K562 (cell line): Measurements from ENCODE around the gene CSNK1G3. TPM values are rescaled to one million over a fixed set of nuclear protein-coding genes. Genes with fewer than 3 reads are reported as not detected.

Experiments
- ATAC-seq: fragments of 200-7000 bp; cut with Tn5 transposase; 3 replicates; pipeline ENCODE4 v1.9.1; 2020; ENCODE audit warnings: moderate library complexity
- BruUV-seq: library from RNA; stranded (reverse); fragments of 400-500 nt; replicated peaks from 2 replicates; lab custom pipeline; 2021; lab: Mats Ljungman, UMichigan
- CTCF ChIA-PET: fragments of 300-600 bp; formaldehyde crosslinking; extraction: SDS; loops from one replicate; lab custom pipeline; 2021; ENCODE audit warnings: low intra/inter-chr PET ratio; lab: Yijun Ruan, JAX
- POLR2A ChIA-PET: fragments of 300-600, 350-650 bp; sonication (Branson Sonifier 250); formaldehyde crosslinking; extraction: SDS; loops from one replicate; lab custom pipeline; 2021; ENCODE audit warnings: antibody characterized with exemption, inconsistent platforms; lab: Yijun Ruan, JAX
- DNase-seq, 4 experiments: peaks; one replicate each; pipeline versions ENCODE4 v3.0.0 to v3.0.0-alpha.2; 2011 to 2018; ENCODE audit warnings: low spot score in 3 of 4, mixed read lengths in 3 of 4; ENCODE audit errors: extremely low read depth in 1 of 4
- FAIRE-seq: peaks from 2 replicates; lab custom pipeline; 2011; peaks lifted over from hg19 to GRCh38; lab: Jason Lieb, UNC
- H2AFZ ChIP-seq: 2 replicates; pipeline ENCODE4 v1.6.0; 2011; ENCODE audit warnings: low read depth, low read length, control low read depth, inconsistent platforms
- H3K27ac ChIP-seq: fragments of 200-600 bp; 3 replicates; pipeline ENCODE4 v1.8.0; 2011; ENCODE audit warnings: low read depth, mild to moderate bottlenecking, control low read depth, inconsistent platforms, low read length, moderate library complexity, mixed read lengths; ENCODE audit errors: extremely low read depth
- H3K27me3 ChIP-seq, 2 experiments: fragments of 300-600 bp in 1 of 2; 2 replicates in 1 of 2; 3 replicates in 1 of 2; pipeline versions ENCODE4 v1.6.0 to v1.8.0; 2011; ENCODE audit warnings: inconsistent platforms in 2 of 2, low read length in 2 of 2, mild to moderate bottlenecking in 1 of 2, mixed read lengths in 1 of 2, moderate library complexity in 1 of 2; ENCODE audit not compliant: control insufficient read depth in 2 of 2, insufficient read depth in 2 of 2
- H3K36me3 ChIP-seq: fragments of 300-600 bp; 3 replicates; pipeline ENCODE4 v1.8.0; 2011; ENCODE audit warnings: mild to moderate bottlenecking, low read length, inconsistent platforms; ENCODE audit not compliant: control insufficient read depth, insufficient read depth
- H3K4me1 ChIP-seq, 2 experiments: fragments of 200-600 bp in 1 of 2; replicated peaks in 1 of 2; 2 replicates in 1 of 2; 3 replicates in 1 of 2; pipeline versions ENCODE4 v1.5.1 to v1.8.0; 2011; ENCODE audit warnings: inconsistent platforms in 2 of 2, low read length in 2 of 2, mild to moderate bottlenecking in 1 of 2, mixed read lengths in 1 of 2, moderate library complexity in 1 of 2; ENCODE audit not compliant: control insufficient read depth in 2 of 2, insufficient read depth in 2 of 2
- H3K4me2 ChIP-seq: 2 replicates; pipeline ENCODE4 v1.6.1; 2011; ENCODE audit warnings: low read length, control low read depth, inconsistent platforms, mixed read lengths; ENCODE audit not compliant: insufficient read depth
- H3K4me3 ChIP-seq: fragments of 200-600 bp; sonication (generic), shearing (Covaris generic); 2 replicates; pipeline ENCODE4 v1.5.1; 2016; ENCODE audit warnings: control low read depth, inconsistent platforms
- H3K79me2 ChIP-seq: fragments of 200-600 bp; 3 replicates; pipeline ENCODE4 v1.8.0; 2011; ENCODE audit warnings: low read length, inconsistent platforms; ENCODE audit not compliant: control insufficient read depth, insufficient read depth
- H3K9ac ChIP-seq, 2 experiments: 2 replicates each; pipeline versions ENCODE4 v1.6.0 to v1.6.1; 2011; ENCODE audit warnings: low read depth in 2 of 2, low read length in 2 of 2, control low read depth in 1 of 2, inconsistent platforms in 1 of 2, mild to moderate bottlenecking in 1 of 2, mixed read lengths in 1 of 2; ENCODE audit not compliant: insufficient read depth in 1 of 2
- H3K9me1 ChIP-seq: one replicate; pipeline ENCODE4 v1.6.0; 2011; ENCODE audit warnings: inconsistent platforms, mild to moderate bottlenecking, low read length, moderate library complexity; ENCODE audit not compliant: control insufficient read depth, insufficient read depth
- H3K9me3 ChIP-seq: replicated peaks from 2 replicates; pipeline ENCODE4 v1.5.1; 2011; ENCODE audit warnings: low read depth, low read length, inconsistent platforms; ENCODE audit not compliant: control insufficient read depth, insufficient read depth
- H4K20me1 ChIP-seq: replicated peaks from 2 replicates; pipeline ENCODE4 v1.6.1; 2011; ENCODE audit warnings: low read length, inconsistent platforms, mixed read lengths; ENCODE audit not compliant: control insufficient read depth, insufficient read depth
- CCAR2 ChIP-seq: fragments of 200-400 bp; formaldehyde crosslinking; IDR thresholded peaks from 2 replicates; pipeline ENCODE4 v1.6.1; 2017; ENCODE audit warnings: mild to moderate bottlenecking, low read depth, low read length
- CHD4 ChIP-seq: fragments of 200-600 bp; sonication (generic); IDR thresholded peaks from 3 replicates; pipeline ENCODE4 v1.6.1; 2012; ENCODE audit warnings: low read depth, mild to moderate bottlenecking, mixed read lengths, low read length, inconsistent platforms; ENCODE audit not compliant: insufficient read depth, insufficient replicate concordance, poor library complexity, severe bottlenecking
- DPF2 ChIP-seq: fragments of 450-650 bp; IDR thresholded peaks from 2 replicates; pipeline ENCODE4 v1.6.1; 2016
- EGR1 ChIP-seq: fragments of 450-650 bp; conservative IDR thresholded peaks from 2 replicates; pipeline ENCODE4 v1.6.1; 2017; ENCODE audit warnings: mild to moderate bottlenecking
- ILK ChIP-seq: fragments of 450-650 bp; IDR thresholded peaks from 2 replicates; pipeline ENCODE4 v1.6.1; 2016; ENCODE audit warnings: missing genetic modification characterization, low read depth, mild to moderate bottlenecking, missing compliant biosample characterization, moderate library complexity, borderline replicate concordance
- PHB2 ChIP-seq: fragments of 450-650 bp; IDR thresholded peaks from 2 replicates; pipeline ENCODE4 v1.6.1; 2017; ENCODE audit warnings: low read depth
- PML ChIP-seq: IDR thresholded peaks from 2 replicates; pipeline ENCODE4 v1.6.1; 2012; ENCODE audit warnings: low read length, inconsistent platforms
- PRDM10 ChIP-seq: fragments of 450-650 bp; IDR thresholded peaks from 2 replicates; pipeline ENCODE4 v1.6.1; 2018; ENCODE audit not compliant: partially characterized antibody
- PREB ChIP-seq: sonication (generic); formaldehyde crosslinking; IDR thresholded peaks from 2 replicates; pipeline ENCODE4 v1.8.1; 2023; ENCODE audit warnings: mild to moderate bottlenecking, missing genetic modification reagents
- RBFOX2 ChIP-seq: fragments of 200-400 bp; formaldehyde crosslinking; IDR thresholded peaks from 2 replicates; pipeline ENCODE4 v1.6.1; 2017; ENCODE audit warnings: low read depth, mild to moderate bottlenecking, low read length, moderate library complexity
- SRSF7 ChIP-seq: fragments of 200-400 bp; formaldehyde crosslinking; optimal IDR thresholded peaks from 2 replicates; pipeline ENCODE3; 2017; ENCODE audit warnings: mild to moderate bottlenecking, low read depth, low read length
- SUPT5H ChIP-seq: fragments of 450-650 bp; IDR thresholded peaks from 2 replicates; pipeline ENCODE4 v1.6.1; 2016
- TFAP4 ChIP-seq: sonication (generic); formaldehyde crosslinking; IDR thresholded peaks from 2 replicates; pipeline ENCODE4 v1.8.0; 2022; ENCODE audit warnings: missing genetic modification reagents, mild to moderate bottlenecking, moderate library complexity, borderline replicate concordance
- TGIF2 ChIP-seq: sonication (generic); formaldehyde crosslinking; IDR thresholded peaks from 2 replicates; pipeline ENCODE4 v1.8.1; 2022; ENCODE audit warnings: mild to moderate bottlenecking, missing genetic modification reagents, moderate library complexity
- ZNF124 ChIP-seq: sonication (generic); formaldehyde crosslinking; IDR thresholded peaks from 2 replicates; pipeline ENCODE4 v1.8.1; 2022; ENCODE audit warnings: missing genetic modification reagents
- WGBS: fragments of 100-300 bp; shearing (Covaris generic); methylation state at CpG from one replicate; pipeline ENCODE4 v1.1.6; 2016; ENCODE audit warnings: low coverage, mixed read lengths; ENCODE audit not compliant: insufficient coverage; ENCODE audit errors: missing lambda C conversion rate; 5-methylcytosine and 5-hydroxymethylcytosine counted together
- in situ Hi-C: fragments of 300-500 bp; cut with MboI; formaldehyde crosslinking; loops from 4 replicates; pipeline ENCODE4 v1.15.0; 2018; ENCODE audit warnings: inconsistent platforms, mixed read lengths
- intact Hi-C: fragments of 100-400 bp; cut with micrococcal nuclease; formaldehyde crosslinking; loops from 2 replicates; pipeline ENCODE4 v1.14.2; 2022
- polyA plus RNA-seq, 8 experiments: library from polyadenylated mRNA; depleted of rRNA in 4 of 8; stranded (reverse) in 5 of 8; unstranded in 3 of 8; fragments of >200 nt; fragmentation: Nextera tagmentation in 2 of 8; fragmentation: Illumina TruSeq in 1 of 8; extraction: Ambion mirVana in 2 of 8; extraction: Trizol in 1 of 8; gene quantifications; 2 replicates each; pipeline versions ENCODE4 v1.2.1 to v1.2.3, GENCODE V29; 2011 to 2014; ENCODE audit warnings: inconsistent platforms in 1 of 8, missing spikeins in 1 of 8
- total RNA-seq, 7 experiments: library from RNA; depleted of rRNA in 6 of 7; stranded (reverse); fragments of >200 nt in 6 of 7; fragmentation: Illumina TruSeq in 2 of 7; extraction: Trizol in 2 of 7; gene quantifications; 2 replicates each; pipeline versions ENCODE4 v1.2.1 to v1.2.3, GENCODE V29; 2011 to 2021; ENCODE audit warnings: low replicate concordance in 1 of 7

Gene CSNK1G3
- total and polyA plus RNA-seq, 9 of the 15 experiments (the other 6 are each of a cell fraction or from before 2014, with no cell fraction given) = 8.3 to 27.6 (median 16.5) TPM

- TF ChIP-seq TGIF2 (CRISPR knock-in tag) = no peak
Observed at GRCh38 chr5:123485275-123485674, 26.7 kb upstream of the CSNK1G3 start (continued).

- in situ Hi-C loops (no loop called here), intact Hi-C loops (no loop called here)
- Histone ChIP-seq H3K36me3 (no peaks in the 10 kb centered on the region), H3K4me1 (no peaks in the 10 kb centered on the region), H3K9me1 (no peaks in the 10 kb centered on the region), H3K9ac (no peak overlapping the region), H2AFZ (peak overlapping the region; percentile 28; the same call in 1 of the 2 replicates), H3K4me2 (no peak overlapping the region), H3K27ac (no peak overlapping the region), H3K4me3 (no peak overlapping the region), H3K9me3 (no peaks in the 10 kb centered on the region), H4K20me1 (no peaks in the 10 kb centered on the region), H3K27me3 (peaks cover 0 to 3% of the 10 kb centered on the region in 2 experiments; a peak in 2 of 5 replicates), H3K79me2 (no peaks in the 10 kb centered on the region)
- TF ChIP-seq ZNF124 (CRISPR knock-in tag) (no peak), CCAR2 (no peak), DPF2 (no peak), PML (no peak), SRSF7 (no peak), PREB (CRISPR knock-in tag) (no peak), TFAP4 (CRISPR knock-in tag) (no peak), CHD4 (no peak), PRDM10 (no peak), ILK (tag) (no peak), EGR1 (no peak; the same call in 1 of the 2 replicates), SUPT5H (no peak), PHB2 (no peak), RBFOX2 (no peak)
- 3% methylated on average over 7 of the region's 7 CpGs for WGBS
- CTCF ChIA-PET = no interaction called here
- BruUV-seq = no TSS peak
- FAIRE-seq (no peak), DNase-seq (no peak), ATAC-seq (no peak)
- POLR2A ChIA-PET = interaction anchor here (0.9 to 1.5 kb wide), 3 partner anchors 9 to 24 kb away, joined by 3 to 5 read pairs (median 3); partner anchors contain the start of gene CSNK1G3
Observed at GRCh38 chr5:123486951-123487655, 24.9 kb upstream of the CSNK1G3 start.
